Uterus (tissue), 2 donors: Measurements from ENCODE around the gene ATP8A2.
"Not testable (repeated sequence)": the region's sequence is repeated elsewhere in the genome, so short reads cannot be mapped to it uniquely, and the experiment has no call there.

Source experiments
- POLR2A ChIP-seq, 2 donors: fragments of 450-650 bp; IDR thresholded peaks; one replicate each; pipeline ENCODE4 v1.6.1; 2016; ENCODE audit warnings: antibody characterized with exemption in 2 of 2, mild to moderate bottlenecking in 1 of 2, moderate library complexity in 1 of 2
- TF ChIP-seq, protein P1 (sequence below), 4 experiments: fragments of 200-600 bp in 2 of 4; fragments of 450-650 bp in 2 of 4; sonication (generic) in 2 of 4; IDR thresholded peaks; one replicate each; pipeline ENCODE4 v1.5.1; 2016 to 2019; ENCODE audit warnings: antibody characterized with exemption in 4 of 4, mild to moderate bottlenecking in 2 of 4, moderate library complexity in 1 of 4

GRCh38 chr13:26066492-26066891 is 694.7 kb downstream of the ATP8A2 start:
- TF ChIP-seq, protein P1, sequence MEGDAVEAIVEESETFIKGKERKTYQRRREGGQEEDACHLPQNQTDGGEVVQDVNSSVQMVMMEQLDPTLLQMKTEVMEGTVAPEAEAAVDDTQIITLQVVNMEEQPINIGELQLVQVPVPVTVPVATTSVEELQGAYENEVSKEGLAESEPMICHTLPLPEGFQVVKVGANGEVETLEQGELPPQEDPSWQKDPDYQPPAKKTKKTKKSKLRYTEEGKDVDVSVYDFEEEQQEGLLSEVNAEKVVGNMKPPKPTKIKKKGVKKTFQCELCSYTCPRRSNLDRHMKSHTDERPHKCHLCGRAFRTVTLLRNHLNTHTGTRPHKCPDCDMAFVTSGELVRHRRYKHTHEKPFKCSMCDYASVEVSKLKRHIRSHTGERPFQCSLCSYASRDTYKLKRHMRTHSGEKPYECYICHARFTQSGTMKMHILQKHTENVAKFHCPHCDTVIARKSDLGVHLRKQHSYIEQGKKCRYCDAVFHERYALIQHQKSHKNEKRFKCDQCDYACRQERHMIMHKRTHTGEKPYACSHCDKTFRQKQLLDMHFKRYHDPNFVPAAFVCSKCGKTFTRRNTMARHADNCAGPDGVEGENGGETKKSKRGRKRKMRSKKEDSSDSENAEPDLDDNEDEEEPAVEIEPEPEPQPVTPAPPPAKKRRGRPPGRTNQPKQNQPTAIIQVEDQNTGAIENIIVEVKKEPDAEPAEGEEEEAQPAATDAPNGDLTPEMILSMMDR (IDR thresholded peaks at IDR 0.05) = not testable (repeated sequence)
- TF ChIP-seq POLR2A (IDR thresholded peaks at IDR 0.05) = not testable (repeated sequence)
